Memory B cell (primary cell): ENCODE results near the gene B4GALNT1.
"Not testable (repeated sequence)": the region's sequence is repeated elsewhere in the genome, so short reads cannot be mapped to it uniquely, and the experiment has no call there.

Experiments
- ATAC-seq: fragments of 150-1000 bp; cut with Tn5 transposase; 2 replicates; pipeline ENCODE4 v1.10.0; 2021; ENCODE audit warnings: low read depth, mild to moderate bottlenecking, moderate library complexity
- DNase-seq, 2 donors: peaks; one replicate each; pipeline ENCODE4 v3.0.0; 2022; ENCODE audit warnings: low spot score in 2 of 2
- H3K27ac Mint-ChIP-seq: one replicate; pipeline ENCODE4 v1.8.0; 2022; ENCODE audit warnings: mild to moderate bottlenecking, moderate library complexity, mixed read lengths
- H3K27me3 Mint-ChIP-seq: one replicate; pipeline ENCODE4 v1.8.0; 2022; ENCODE audit warnings: mixed read lengths
- H3K36me3 Mint-ChIP-seq: one replicate; pipeline ENCODE4 v1.8.0; 2022; ENCODE audit warnings: mild to moderate bottlenecking, mixed read lengths
- H3K4me1 Mint-ChIP-seq: one replicate; pipeline ENCODE4 v1.8.0; 2022; ENCODE audit warnings: mixed read lengths
- H3K4me3 Mint-ChIP-seq: one replicate; pipeline ENCODE4 v1.8.0; 2022; ENCODE audit warnings: mild to moderate bottlenecking, moderate library complexity, mixed read lengths
- H3K9me3 Mint-ChIP-seq: one replicate; pipeline ENCODE4 v1.8.0; 2022; ENCODE audit warnings: mixed read lengths

B4GALNT1 gene

DNA sequence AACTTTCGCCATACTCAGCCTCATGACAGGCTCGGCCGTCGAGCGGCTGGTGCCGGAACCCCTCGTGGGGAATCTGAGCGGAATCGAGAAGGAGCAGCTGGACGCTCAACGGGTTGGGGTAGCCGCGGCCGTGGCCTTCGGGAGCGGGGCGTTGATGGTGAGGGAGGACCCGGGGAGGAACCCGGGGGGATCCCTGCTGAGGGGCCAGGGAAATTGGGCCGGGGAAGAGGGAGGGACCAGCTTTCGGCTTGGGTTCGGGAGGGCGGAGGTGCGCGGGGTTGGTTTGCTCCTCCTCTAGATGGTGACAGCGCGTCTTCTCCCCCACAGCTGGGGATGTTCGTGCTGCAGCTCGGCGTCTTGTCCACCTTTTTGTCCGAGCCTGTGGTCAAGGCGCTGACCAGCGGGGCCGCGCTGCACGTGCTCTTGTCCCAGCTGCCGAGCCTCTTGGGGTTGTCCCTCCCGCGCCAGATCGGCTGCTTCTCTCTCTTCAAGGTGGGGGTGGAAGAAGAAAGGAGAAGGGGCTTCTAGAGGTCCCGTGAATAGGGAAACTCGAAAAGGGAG is 12.0 kb downstream of the B4GALNT1 start:
- H3K9me3 Mint-ChIP-seq = no peaks in the 10 kb centered on the region
- H3K27ac Mint-ChIP-seq = no peak overlapping the region
- DNase-seq (no peak), ATAC-seq (peak; percentile 26)
- peaks cover 37% of the 10 kb centered on the region for H3K4me1 Mint-ChIP-seq
- no peaks in the 10 kb centered on the region for H3K36me3 Mint-ChIP-seq
- peaks cover 58% of the 10 kb centered on the region for H3K27me3 Mint-ChIP-seq
- peak overlapping the region; percentile 70 for H3K4me3 Mint-ChIP-seq

DNA sequence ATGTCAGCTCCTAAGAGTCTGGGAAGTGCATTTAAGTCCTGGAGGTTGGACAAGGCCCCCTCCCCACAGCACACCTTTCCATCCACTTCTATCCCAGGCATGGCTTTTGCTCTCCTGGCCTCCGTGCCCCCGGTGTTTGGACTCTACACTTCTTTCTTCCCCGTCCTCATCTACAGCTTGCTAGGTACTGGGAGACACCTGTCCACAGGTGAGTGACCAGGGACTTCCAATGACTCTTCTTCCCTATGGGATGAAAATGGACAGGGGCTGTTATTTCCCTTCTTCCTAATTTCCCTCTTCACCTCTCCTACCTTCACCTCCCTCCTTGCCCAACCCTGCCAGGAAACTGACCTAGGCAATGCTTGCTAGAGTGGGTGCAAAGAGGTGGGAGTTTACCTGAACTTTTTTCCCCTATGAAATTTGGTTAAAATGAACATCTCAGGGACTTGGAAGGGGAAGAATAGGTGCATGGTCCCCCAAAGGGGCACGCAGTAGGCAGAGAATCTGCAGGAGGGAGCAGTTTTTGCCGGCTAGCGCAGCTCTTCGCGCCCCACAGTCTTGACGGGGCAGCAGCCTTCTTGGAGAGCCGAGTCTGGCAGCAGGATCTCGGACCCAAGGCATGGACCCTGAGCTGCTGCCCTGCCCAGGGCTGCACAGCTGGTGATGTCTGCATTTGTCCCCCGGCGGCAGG is 12.6 kb downstream of the B4GALNT1 start:
- Mint-ChIP-seq H3K4me3 (peak overlapping the region; percentile 70), H3K36me3 (no peaks in the 10 kb centered on the region), H3K9me3 (no peaks in the 10 kb centered on the region), H3K27ac (no peak overlapping the region), H3K27me3 (peaks cover 51% of the 10 kb centered on the region), H3K4me1 (peaks cover 42% of the 10 kb centered on the region)
- DNase-seq (no peak), ATAC-seq (no peak)

DNA sequence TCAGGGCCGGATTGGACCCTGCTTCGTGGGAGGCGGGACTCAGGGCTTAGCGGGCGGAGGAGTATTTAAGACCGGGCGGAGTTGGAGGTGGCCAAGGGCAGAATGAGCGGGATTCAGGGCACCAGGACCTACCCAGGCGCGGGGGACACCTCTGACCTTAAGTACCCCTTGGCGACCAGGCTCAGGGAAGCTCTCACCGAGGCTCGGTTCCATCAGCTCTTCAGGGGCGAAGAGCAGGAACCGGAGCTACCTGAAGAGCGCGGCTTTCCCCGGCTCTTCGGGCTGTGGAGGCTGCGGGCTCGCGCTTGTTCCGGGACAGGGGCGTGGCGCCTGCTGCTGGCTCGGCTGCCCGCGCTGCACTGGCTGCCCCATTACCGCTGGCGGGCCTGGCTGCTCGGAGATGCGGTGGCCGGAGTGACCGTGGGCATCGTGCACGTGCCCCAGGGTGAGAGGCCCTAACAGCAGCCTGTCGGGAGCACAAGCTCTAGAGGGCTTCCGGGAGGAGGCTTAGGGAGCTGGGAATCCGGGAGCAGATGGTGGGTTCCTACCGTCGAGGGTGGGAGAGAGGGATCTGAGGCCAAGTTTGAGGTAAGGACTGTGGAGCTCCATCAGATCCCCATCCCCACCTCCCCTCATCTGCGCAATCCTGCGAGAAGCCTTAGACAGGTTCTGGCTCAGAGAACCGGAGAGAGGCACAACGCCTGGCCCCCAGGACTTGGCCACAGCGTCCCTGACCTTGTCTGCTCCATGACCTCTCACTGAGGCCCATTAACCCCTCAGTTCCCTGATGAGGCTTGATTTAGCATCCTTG is 13.4 kb downstream of the B4GALNT1 start:
- H3K36me3 Mint-ChIP-seq = no peaks in the 10 kb centered on the region
- H3K4me1 Mint-ChIP-seq = peaks cover 49% of the 10 kb centered on the region
- DNase-seq (no peak), ATAC-seq (peak; percentile 14)
- H3K4me3 Mint-ChIP-seq = no peak overlapping the region
- H3K9me3 Mint-ChIP-seq = no peaks in the 10 kb centered on the region
- H3K27ac Mint-ChIP-seq = no peak overlapping the region
- H3K27me3 Mint-ChIP-seq = peaks cover 45% of the 10 kb centered on the region

DNA sequence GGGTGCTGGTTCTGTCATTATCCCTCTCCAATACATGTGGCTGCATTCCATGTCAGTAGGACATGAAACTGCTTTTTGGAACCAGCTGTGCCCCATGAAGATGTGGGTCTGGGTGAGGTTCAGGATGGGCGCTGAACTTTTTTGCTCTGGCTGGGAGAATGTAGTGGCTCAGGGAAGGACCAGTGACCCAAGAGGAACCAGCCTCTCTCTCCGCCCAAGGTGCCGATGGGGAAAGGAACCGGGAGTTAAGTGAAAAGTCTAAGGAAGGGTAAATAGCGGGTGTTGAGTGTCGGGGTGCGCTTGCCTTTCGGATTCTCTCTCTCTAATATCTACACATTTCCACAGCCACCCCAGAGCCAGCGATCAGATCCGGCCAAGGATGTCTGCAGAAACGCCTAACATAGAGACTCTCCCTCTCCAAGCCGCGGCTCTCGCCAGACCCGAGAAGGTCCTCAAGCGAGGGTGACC is 14.0 kb downstream of the B4GALNT1 start:
- no peaks in the 10 kb centered on the region for H3K36me3 Mint-ChIP-seq
- DNase-seq (no peak), ATAC-seq (no peak)
- H3K27ac Mint-ChIP-seq = no peak overlapping the region
- peaks cover 55% of the 10 kb centered on the region for H3K4me1 Mint-ChIP-seq
- peaks cover 39% of the 10 kb centered on the region for H3K27me3 Mint-ChIP-seq
- H3K9me3 Mint-ChIP-seq = no peaks in the 10 kb centered on the region
- H3K4me3 Mint-ChIP-seq = no peak overlapping the region

DNA sequence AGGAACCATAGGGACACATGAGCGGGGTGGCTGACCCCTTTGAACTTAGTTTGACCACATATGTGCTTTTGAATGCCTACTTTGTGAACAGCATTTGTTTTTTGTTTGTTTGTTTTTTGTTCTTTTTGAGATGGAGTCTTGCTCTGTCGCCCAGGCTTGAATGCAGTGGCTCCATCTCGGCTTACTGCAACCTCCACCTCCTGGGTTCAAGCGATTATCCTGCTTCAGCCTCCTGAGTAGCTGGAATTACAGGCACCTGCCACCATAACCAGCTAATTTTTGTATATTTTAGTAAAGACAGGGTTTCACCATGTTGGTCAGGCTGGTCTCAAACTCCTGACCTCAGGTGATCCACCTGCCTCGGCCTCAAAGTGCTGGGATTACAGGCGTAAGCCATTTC is 14.6 kb downstream of the B4GALNT1 start:
- not testable (repeated sequence) for ATAC-seq, H3K9me3 Mint-ChIP-seq, H3K4me3 Mint-ChIP-seq, DNase-seq, H3K27ac Mint-ChIP-seq, H3K36me3 Mint-ChIP-seq
- peaks cover 60% of the 10 kb centered on the region for H3K4me1 Mint-ChIP-seq
- peaks cover 34% of the 10 kb centered on the region for H3K27me3 Mint-ChIP-seq

DNA sequence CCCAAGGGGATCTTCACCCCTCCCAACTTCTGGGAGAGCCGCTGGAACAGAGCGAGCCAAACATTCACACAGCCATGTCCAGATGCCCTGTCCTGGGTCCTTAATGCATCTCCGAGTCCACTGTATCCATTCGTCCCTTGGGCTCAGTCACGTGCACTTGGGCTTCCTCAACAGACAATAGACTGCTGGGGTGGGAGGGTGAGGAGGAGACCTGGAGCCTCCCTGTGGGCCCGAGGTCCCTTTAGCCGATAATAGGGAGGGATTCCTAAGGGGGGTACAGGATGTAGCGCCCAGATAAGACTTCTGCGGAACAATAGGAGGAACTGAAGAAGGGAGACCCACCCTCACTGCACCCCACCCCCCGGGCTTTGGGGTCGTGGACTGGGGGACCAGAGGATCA is 15.1 kb downstream of the B4GALNT1 start:
- peaks cover 64% of the 10 kb centered on the region for H3K4me1 Mint-ChIP-seq
- H3K4me3 Mint-ChIP-seq = no peak overlapping the region
- no peaks in the 10 kb centered on the region for H3K9me3 Mint-ChIP-seq
- peaks cover 31% of the 10 kb centered on the region for H3K27me3 Mint-ChIP-seq
- ATAC-seq (no peak), DNase-seq (no peak)
- no peak overlapping the region for H3K27ac Mint-ChIP-seq
- H3K36me3 Mint-ChIP-seq = no peaks in the 10 kb centered on the region

DNA sequence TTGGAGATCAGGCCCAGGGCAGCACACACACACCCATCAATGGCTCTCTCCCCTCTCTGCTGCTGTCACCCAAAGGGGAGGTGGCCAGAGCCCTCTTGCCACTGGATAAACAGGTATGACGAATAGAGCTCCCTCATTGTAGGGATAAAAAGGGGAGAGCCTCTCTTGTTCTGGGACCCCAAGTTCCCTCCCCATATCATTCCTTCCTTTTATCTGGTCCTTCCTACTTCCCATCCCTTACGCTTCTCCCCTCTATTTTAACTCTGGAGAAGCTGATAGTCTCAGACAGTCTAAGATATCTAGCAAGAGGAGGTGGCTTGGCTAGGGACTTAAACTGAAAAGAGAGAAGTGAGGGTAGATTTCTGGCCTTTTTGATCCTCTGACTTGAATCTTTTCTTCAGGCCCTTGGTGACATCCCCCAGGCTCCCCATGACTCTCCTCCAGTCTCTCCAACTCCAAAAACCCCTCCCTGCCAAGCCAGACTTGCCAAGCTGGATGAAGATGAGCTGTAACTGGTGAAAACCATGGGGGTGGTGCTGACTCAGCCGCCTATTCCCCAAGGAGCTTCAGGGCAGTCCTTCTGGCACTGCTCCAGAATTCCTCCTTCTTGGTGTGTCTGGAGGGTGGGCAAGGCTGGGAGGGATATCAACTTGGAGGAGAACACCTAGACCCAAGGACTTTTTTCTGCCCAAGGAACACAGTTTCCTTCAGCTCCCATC is 16.5 kb downstream of the B4GALNT1 start:
- no peaks in the 10 kb centered on the region for H3K36me3 Mint-ChIP-seq
- no peak for ATAC-seq
- H3K9me3 Mint-ChIP-seq = no peaks in the 10 kb centered on the region
- no peak overlapping the region for H3K27ac Mint-ChIP-seq
- peaks cover 20% of the 10 kb centered on the region for H3K27me3 Mint-ChIP-seq
- no peak overlapping the region for H3K4me3 Mint-ChIP-seq
- no peak for DNase-seq
- peaks cover 54% of the 10 kb centered on the region for H3K4me1 Mint-ChIP-seq

DNA sequence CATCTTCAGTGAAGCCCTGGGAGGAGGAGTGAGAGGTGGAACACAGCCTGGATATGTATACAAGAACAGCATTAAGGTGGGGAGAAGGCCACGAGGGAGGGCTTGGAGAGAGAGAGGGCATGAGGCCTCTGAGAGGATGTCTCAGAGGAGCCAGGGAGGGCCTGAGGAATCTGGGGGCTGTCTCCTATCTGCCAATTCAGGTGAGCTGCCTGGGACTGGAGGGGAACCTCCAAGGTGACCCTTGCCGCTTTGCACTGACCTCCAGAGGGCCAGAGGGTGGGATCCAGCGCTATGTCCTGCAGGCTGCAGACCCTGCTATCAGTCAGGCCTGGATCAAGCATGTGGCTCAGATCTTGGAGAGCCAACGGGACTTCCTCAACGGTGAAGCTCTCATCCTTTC is 17.4 kb downstream of the B4GALNT1 start:
- DNase-seq (no peak), ATAC-seq (no peak)
- Mint-ChIP-seq H3K4me1 (peaks cover 45% of the 10 kb centered on the region), H3K27me3 (peaks cover 16% of the 10 kb centered on the region), H3K9me3 (no peaks in the 10 kb centered on the region), H3K27ac (no peak overlapping the region), H3K4me3 (no peak overlapping the region), H3K36me3 (no peaks in the 10 kb centered on the region)

DNA sequence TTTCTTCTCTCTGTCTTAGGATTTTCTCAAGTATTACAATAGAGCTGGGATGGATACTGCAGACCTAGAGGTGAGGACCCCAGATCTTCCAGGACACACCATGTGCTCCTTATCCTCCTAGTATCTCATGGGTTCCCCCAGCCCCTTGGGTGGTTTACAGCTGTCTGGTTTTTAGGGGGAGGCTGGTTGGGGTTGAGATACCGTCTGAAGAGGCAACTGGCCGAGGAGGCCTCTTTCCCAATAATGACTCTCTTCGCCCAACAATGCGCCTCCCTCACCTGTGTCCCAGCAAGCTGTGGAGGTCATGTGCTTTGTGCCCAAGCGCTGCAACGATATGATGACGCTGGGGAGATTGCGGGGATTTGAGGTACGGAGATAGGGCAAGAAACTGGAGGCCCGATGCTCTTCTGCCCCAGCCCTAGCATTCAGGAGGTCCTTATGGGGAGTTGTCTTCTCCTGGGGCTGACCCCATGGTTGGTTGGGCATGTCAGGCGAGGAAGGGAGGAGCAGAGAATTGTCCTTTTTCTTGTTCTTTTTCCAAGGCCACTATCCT is 18.0 kb downstream of the B4GALNT1 start:
- peak; percentile 1 for ATAC-seq
- Mint-ChIP-seq H3K27ac (no peak overlapping the region), H3K9me3 (no peaks in the 10 kb centered on the region), H3K4me3 (no peak overlapping the region), H3K4me1 (peaks cover 42% of the 10 kb centered on the region), H3K27me3 (peaks cover 13% of the 10 kb centered on the region), H3K36me3 (no peaks in the 10 kb centered on the region)
- DNase-seq = no peak

DNA sequence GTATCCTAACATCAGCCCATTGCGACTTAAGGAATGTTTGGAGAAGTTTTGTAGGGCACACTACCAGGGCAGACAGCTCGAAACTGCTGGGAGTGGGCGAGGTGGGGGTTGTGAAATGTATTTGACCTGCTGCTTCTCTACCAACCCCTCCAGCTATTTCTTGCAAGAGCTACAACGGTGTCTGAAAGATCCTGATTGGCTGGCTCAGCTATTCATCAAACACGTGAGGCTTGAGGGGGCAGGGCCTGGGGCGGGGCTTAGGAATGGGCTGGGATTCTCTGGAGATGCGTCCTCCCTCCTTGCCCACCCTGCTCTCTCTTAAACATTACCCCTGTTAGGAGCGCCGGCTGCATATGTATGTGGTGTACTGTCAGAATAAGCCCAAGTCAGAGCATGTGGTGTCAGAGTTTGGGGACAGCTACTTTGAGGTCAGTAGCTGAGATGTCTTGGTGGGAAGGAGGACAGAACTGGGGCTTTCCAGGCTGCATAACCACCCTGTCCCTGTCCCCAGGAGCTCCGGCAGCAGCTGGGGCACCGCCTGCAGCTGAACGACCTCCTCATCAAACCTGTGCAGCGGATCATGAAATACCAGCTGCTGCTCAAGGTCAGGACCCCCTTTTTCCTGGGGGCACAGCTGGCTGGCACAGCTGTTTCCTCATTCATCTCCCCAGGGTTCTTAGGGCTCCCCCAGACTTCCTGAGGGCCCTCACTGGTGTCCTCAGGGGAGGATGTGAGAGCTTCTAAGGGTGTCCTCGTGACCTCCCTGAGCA is 18.6 kb downstream of the B4GALNT1 start:
- DNase-seq (peak in 1 of 2 donors; percentile 55), ATAC-seq (peak; percentile 90)
- H3K27ac Mint-ChIP-seq = no peak overlapping the region
- peaks cover 42% of the 10 kb centered on the region for H3K4me1 Mint-ChIP-seq
- peaks cover 17% of the 10 kb centered on the region for H3K27me3 Mint-ChIP-seq
- H3K36me3 Mint-ChIP-seq = no peaks in the 10 kb centered on the region
- H3K9me3 Mint-ChIP-seq = no peaks in the 10 kb centered on the region
- H3K4me3 Mint-ChIP-seq = peak overlapping the region; percentile 27

DNA sequence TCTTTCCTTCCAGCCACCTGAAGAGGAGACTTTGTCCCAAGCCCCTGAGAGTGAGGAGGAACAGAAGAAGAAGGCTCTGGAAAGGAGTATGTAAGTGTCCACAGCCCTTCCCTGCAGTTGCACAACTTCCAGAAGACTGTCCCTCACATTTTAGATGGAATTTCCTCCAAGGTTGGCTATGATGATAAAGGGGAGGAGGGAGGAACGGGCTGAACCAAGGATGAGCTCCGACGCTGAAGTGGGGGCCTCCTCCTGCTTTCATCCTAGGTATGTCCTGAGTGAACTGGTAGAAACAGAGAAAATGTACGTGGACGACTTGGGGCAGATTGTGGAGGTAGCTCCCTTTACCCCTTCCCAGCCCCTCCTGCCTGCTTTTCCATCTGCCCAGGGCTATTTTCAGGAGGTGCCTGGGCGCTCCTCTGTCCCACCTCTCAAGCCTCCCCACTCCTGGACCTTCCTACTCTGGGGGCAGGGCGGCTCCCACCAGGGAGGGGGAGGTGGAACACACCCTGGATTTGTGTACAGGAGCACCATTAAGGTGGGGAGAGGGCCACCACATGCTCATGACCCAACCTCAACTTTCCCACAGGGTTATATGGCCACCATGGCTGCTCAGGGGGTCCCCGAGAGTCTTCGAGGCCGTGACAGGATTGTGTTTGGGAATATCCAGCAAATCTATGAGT is 19.4 kb downstream of the B4GALNT1 start:
- no peaks in the 10 kb centered on the region for H3K36me3 Mint-ChIP-seq
- no peak overlapping the region for H3K4me3 Mint-ChIP-seq
- DNase-seq = no peak
- H3K4me1 Mint-ChIP-seq = peaks cover 36% of the 10 kb centered on the region
- H3K9me3 Mint-ChIP-seq = no peaks in the 10 kb centered on the region
- peaks cover 16% of the 10 kb centered on the region for H3K27me3 Mint-ChIP-seq
- no peak overlapping the region for H3K27ac Mint-ChIP-seq
- ATAC-seq = no peak

DNA sequence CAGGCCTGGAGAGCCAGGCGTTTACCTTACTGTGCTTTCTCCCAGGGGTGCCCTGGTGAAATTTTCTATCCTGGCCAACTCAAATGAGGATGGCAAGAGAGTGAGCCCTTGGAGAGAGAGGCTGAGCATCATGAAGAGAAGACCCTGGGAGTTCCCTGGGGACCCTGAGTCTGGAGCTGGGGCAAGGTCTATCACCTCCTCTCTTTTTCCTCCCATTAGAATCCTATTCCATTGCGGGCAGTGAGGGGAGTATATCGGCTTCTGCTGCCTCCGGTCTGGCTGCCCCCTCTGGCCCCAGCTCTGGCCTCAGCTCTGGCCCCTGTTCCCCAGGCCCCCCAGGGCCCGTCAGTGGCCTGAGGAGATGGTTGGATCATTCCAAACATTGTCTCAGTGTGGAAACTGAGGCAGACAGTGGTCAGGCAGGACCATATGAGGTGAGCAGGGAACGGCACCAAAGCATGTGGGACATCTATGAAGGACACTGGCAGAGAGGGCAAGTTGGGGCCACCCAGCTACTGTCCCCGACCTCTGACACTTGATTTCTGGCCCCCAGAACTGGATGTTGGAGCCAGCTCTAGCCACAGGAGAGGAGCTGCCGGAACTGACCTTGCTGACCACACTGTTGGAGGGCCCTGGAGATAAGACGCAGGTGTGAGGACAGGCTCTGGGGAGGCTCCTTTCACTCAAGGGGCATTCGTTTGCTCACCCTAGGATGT is 20.1 kb downstream of the B4GALNT1 start:
- peaks cover 34% of the 10 kb centered on the region for H3K4me1 Mint-ChIP-seq
- H3K4me3 Mint-ChIP-seq = no peak overlapping the region
- H3K9me3 Mint-ChIP-seq = no peaks in the 10 kb centered on the region
- no peaks in the 10 kb centered on the region for H3K36me3 Mint-ChIP-seq
- ATAC-seq (no peak), DNase-seq (no peak)
- no peak overlapping the region for H3K27ac Mint-ChIP-seq
- H3K27me3 Mint-ChIP-seq = peaks cover 15% of the 10 kb centered on the region
